EH (cell line): ENCODE results near the gene CD82.
A peak's percentile ranks its signal among the peaks of the same experiment; 100 is the strongest.
"Not testable (repeated sequence)": the region's sequence is repeated elsewhere in the genome, so short reads cannot be mapped to it uniquely, and the experiment has no call there.

Experiments used
- DNase-seq: peaks from one replicate; pipeline ENCODE4 v3.0.0-alpha.2; 2015; ENCODE audit warnings: low read depth

The CD82 gene

GRCh38 chr11:44559940-44560300, 5.5 kb upstream of the CD82 start:
- DNase-seq: not testable (repeated sequence)

- peak; percentile 18 for DNase-seq
These were observed 4.1 kb upstream of the CD82 start for GRCh38 chr11:44561275-44561805.

- no peak for DNase-seq
These were observed 3.3 kb upstream of the CD82 start for GRCh38 chr11:44561964-44562734.

GRCh38 chr11:44562845-44563460, 2.5 kb upstream of the CD82 start:
- no peak for DNase-seq

- peak; percentile 76 for DNase-seq
These were observed 1.8 kb upstream of the CD82 start for GRCh38 chr11:44563711-44564110.

- no peak for DNase-seq
These were observed 1.3 kb upstream of the CD82 start for GRCh38 chr11:44564166-44564565.

GRCh38 chr11:44564670-44565210, 723 bp upstream of the CD82 start:
- peak; percentile 86 for DNase-seq

GRCh38 chr11:44565953-44566949, 788 bp downstream of the CD82 start:
- DNase-seq: no peak

GRCh38 chr11:44566952-44567875, 1.8 kb downstream of the CD82 start:
- DNase-seq: no peak

- no peak for DNase-seq
These were observed 2.4 kb downstream of the CD82 start for GRCh38 chr11:44567876-44568256.

GRCh38 chr11:44568331-44568657, 2.8 kb downstream of the CD82 start:
- DNase-seq: no peak

- peak; percentile 95 for DNase-seq
These were observed 3.4 kb downstream of the CD82 start for GRCh38 chr11:44568658-44569473.

GRCh38 chr11:44570411-44571155, 5.1 kb downstream of the CD82 start:
- DNase-seq: no peak

GRCh38 chr11:44571871-44572270, 6.4 kb downstream of the CD82 start:
- DNase-seq: no peak

GRCh38 chr11:44572436-44572835, 7.0 kb downstream of the CD82 start:
- no peak for DNase-seq

GRCh38 chr11:44572884-44573283, 7.4 kb downstream of the CD82 start:
- DNase-seq: no peak

GRCh38 chr11:44573333-44573732, 7.9 kb downstream of the CD82 start:
- no peak for DNase-seq

GRCh38 chr11:44574610-44575287, 9.3 kb downstream of the CD82 start:
- DNase-seq: peak; percentile 98

- peak; percentile 83 for DNase-seq
These were observed 9.8 kb downstream of the CD82 start for GRCh38 chr11:44575288-44575672.
